Peyer's patch (tissue), 4 donors: ENCODE data around the gene CCDC126.

Experiments used
- POLR2A ChIP-seq, 2 donors: fragments of 450-650 bp; IDR thresholded peaks; one replicate each; pipeline ENCODE4 v1.5.1; 2017; ENCODE audit warnings: antibody characterized with exemption in 2 of 2, mild to moderate bottlenecking in 2 of 2, moderate library complexity in 2 of 2
- TF ChIP-seq, protein P1 (sequence below), 6 experiments: fragments of 450-650 bp in 4 of 6; fragments of 200-600 bp in 2 of 6; sonication (generic) in 1 of 6; IDR thresholded peaks; one replicate each; pipeline ENCODE4 v1.5.1; 2017 to 2019; ENCODE audit warnings: antibody characterized with exemption in 6 of 6, mild to moderate bottlenecking in 3 of 6, moderate library complexity in 1 of 6

- TF ChIP-seq, protein P1, sequence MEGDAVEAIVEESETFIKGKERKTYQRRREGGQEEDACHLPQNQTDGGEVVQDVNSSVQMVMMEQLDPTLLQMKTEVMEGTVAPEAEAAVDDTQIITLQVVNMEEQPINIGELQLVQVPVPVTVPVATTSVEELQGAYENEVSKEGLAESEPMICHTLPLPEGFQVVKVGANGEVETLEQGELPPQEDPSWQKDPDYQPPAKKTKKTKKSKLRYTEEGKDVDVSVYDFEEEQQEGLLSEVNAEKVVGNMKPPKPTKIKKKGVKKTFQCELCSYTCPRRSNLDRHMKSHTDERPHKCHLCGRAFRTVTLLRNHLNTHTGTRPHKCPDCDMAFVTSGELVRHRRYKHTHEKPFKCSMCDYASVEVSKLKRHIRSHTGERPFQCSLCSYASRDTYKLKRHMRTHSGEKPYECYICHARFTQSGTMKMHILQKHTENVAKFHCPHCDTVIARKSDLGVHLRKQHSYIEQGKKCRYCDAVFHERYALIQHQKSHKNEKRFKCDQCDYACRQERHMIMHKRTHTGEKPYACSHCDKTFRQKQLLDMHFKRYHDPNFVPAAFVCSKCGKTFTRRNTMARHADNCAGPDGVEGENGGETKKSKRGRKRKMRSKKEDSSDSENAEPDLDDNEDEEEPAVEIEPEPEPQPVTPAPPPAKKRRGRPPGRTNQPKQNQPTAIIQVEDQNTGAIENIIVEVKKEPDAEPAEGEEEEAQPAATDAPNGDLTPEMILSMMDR (IDR thresholded peaks at IDR 0.05) = no peak
- no peak for TF ChIP-seq POLR2A (IDR thresholded peaks at IDR 0.05)
These were observed 66.9 kb downstream of the CCDC126 start for GRCh38 chr7:23664122-23664521.
